ENCODE results near the gene MCF2L. TPM values are rescaled to one million over a fixed set of nuclear protein-coding genes. Genes with fewer than 3 reads are reported as not detected.

The MCF2L gene
- total RNA-seq, 1 experiment from 2014 or later = 5.9 TPM

- H3K9me2 ChIP-seq (replicated peaks; ENCODE audit: low read length) = no peaks in the 10 kb centered on the region
- H3K9me3 ChIP-seq (ENCODE audit: low read length) = no peaks in the 10 kb centered on the region
- no peak overlapping the region for H3K27ac ChIP-seq (ENCODE audit: low read length)
- H2AFZ ChIP-seq (ENCODE audit: low read length) = no peak overlapping the region
- POLR2A ChIA-PET (ENCODE audit: unreplicated experiment) = no interaction called here
- BruUV-seq (replicated peaks) = no TSS peak
- no peak overlapping the region for H3K9ac ChIP-seq (ENCODE audit: low read length)
- no peaks in the 10 kb centered on the region for H3F3A ChIP-seq (ENCODE audit: low read length, unreplicated experiment)
- H3K4me1 ChIP-seq (ENCODE audit: insufficient read depth, low read length) = peaks cover 5% of the 10 kb centered on the region
- H4K20me1 ChIP-seq (ENCODE audit: low read length) = no peaks in the 10 kb centered on the region
- CTCF ChIA-PET = no interaction called here
- H3K27me3 ChIP-seq (ENCODE audit: low read length) = no peaks in the 10 kb centered on the region
- DNase-seq (no peak), ATAC-seq (no peak)
- TF ChIP-seq EZH2 (IDR thresholded peaks at IDR 0.05; ENCODE audit: low read length, unreplicated experiment) (no peak), EZH2phosphoT487 (IDR thresholded peaks at IDR 0.05; ENCODE audit: borderline replicate concordance, low read length) (no peak), CTCF (conservative IDR thresholded peaks at IDR 0.05; ENCODE audit: low read depth, low read length) (no peak)
- no peaks in the 10 kb centered on the region for H3K79me2 ChIP-seq (ENCODE audit: low read length)
- H3K4me3 ChIP-seq (ENCODE audit: low read length) = no peak overlapping the region
- H3K36me3 ChIP-seq (ENCODE audit: low read depth, low read length) = no peaks in the 10 kb centered on the region
- intact Hi-C loops (cut with micrococcal nuclease) = loop anchor here (5.0 kb wide), 1 partner anchor 47 kb away; no protein-coding TSS in a partner anchor
- no peak overlapping the region for H3K4me2 ChIP-seq (ENCODE audit: low read length)
Measured at GRCh38 chr13:112934078-112934477, 34.9 kb upstream of the MCF2L start.

GRCh38 chr13:112938680-112939079, 30.3 kb upstream of the MCF2L start:
- H4K20me1 ChIP-seq (ENCODE audit: low read length) = no peaks in the 10 kb centered on the region
- no peak overlapping the region for H3K9ac ChIP-seq (ENCODE audit: low read length)
- CTCF ChIA-PET = no interaction called here
- POLR2A ChIA-PET (ENCODE audit: unreplicated experiment) = no interaction called here
- no peaks in the 10 kb centered on the region for H3K27me3 ChIP-seq (ENCODE audit: low read length)
- H3K27ac ChIP-seq (ENCODE audit: low read length) = no peak overlapping the region
- no peak overlapping the region for H2AFZ ChIP-seq (ENCODE audit: low read length)
- H3K4me2 ChIP-seq (ENCODE audit: low read length) = no peak overlapping the region
- no peak overlapping the region for H3K4me3 ChIP-seq (ENCODE audit: low read length)
- intact Hi-C loops (cut with micrococcal nuclease) = no loop called here
- no peaks in the 10 kb centered on the region for H3F3A ChIP-seq (ENCODE audit: low read length, unreplicated experiment)
- no peak for TF ChIP-seq EZH2phosphoT487 (IDR thresholded peaks at IDR 0.05; ENCODE audit: borderline replicate concordance, low read length)
- TF ChIP-seq EZH2 (IDR thresholded peaks at IDR 0.05; ENCODE audit: low read length, unreplicated experiment) = no peak
- TF ChIP-seq CTCF (conservative IDR thresholded peaks at IDR 0.05; ENCODE audit: low read depth, low read length) = no peak
- DNase-seq (no peak), ATAC-seq (no peak)
- no peaks in the 10 kb centered on the region for H3K9me2 ChIP-seq (replicated peaks; ENCODE audit: low read length)
- BruUV-seq (replicated peaks) = no TSS peak
- no peaks in the 10 kb centered on the region for H3K9me3 ChIP-seq (ENCODE audit: low read length)
- H3K4me1 ChIP-seq (ENCODE audit: insufficient read depth, low read length) = no peaks in the 10 kb centered on the region
- H3K36me3 ChIP-seq (ENCODE audit: low read depth, low read length) = no peaks in the 10 kb centered on the region
- H3K79me2 ChIP-seq (ENCODE audit: low read length) = no peaks in the 10 kb centered on the region

GRCh38 chr13:112940236-112940635, 28.8 kb upstream of the MCF2L start:
- ATAC-seq (no peak), DNase-seq (no peak)
- no peak overlapping the region for H3K4me2 ChIP-seq (ENCODE audit: low read length)
- no peaks in the 10 kb centered on the region for H4K20me1 ChIP-seq (ENCODE audit: low read length)
- H3K4me1 ChIP-seq (ENCODE audit: insufficient read depth, low read length) = no peaks in the 10 kb centered on the region
- H3K79me2 ChIP-seq (ENCODE audit: low read length) = no peaks in the 10 kb centered on the region
- H3K36me3 ChIP-seq (ENCODE audit: low read depth, low read length) = no peaks in the 10 kb centered on the region
- no peaks in the 10 kb centered on the region for H3K9me3 ChIP-seq (ENCODE audit: low read length)
- H3K27me3 ChIP-seq (ENCODE audit: low read length) = no peaks in the 10 kb centered on the region
- no peak overlapping the region for H3K4me3 ChIP-seq (ENCODE audit: low read length)
- BruUV-seq (replicated peaks) = no TSS peak
- no peak overlapping the region for H3K27ac ChIP-seq (ENCODE audit: low read length)
- H2AFZ ChIP-seq (ENCODE audit: low read length) = no peak overlapping the region
- no peaks in the 10 kb centered on the region for H3F3A ChIP-seq (ENCODE audit: low read length, unreplicated experiment)
- intact Hi-C loops (cut with micrococcal nuclease) = no loop called here
- no peak overlapping the region for H3K9ac ChIP-seq (ENCODE audit: low read length)
- ChIA-PET CTCF (no interaction called here), POLR2A (ENCODE audit: unreplicated experiment) (no interaction called here)
- TF ChIP-seq EZH2 (IDR thresholded peaks at IDR 0.05; ENCODE audit: low read length, unreplicated experiment) (no peak), CTCF (conservative IDR thresholded peaks at IDR 0.05; ENCODE audit: low read depth, low read length) (no peak), EZH2phosphoT487 (IDR thresholded peaks at IDR 0.05; ENCODE audit: borderline replicate concordance, low read length) (no peak)
- H3K9me2 ChIP-seq (replicated peaks; ENCODE audit: low read length) = no peaks in the 10 kb centered on the region
